RWPE1 (cell line): ENCODE results near the gene ICAM1.
"Not testable (repeated sequence)": the region's sequence is repeated elsewhere in the genome, so short reads cannot be mapped to it uniquely, and the experiment has no call there.

Source experiments
- CTCF ChIA-PET: fragments of 350-600 bp; sonication (Branson Sonifier 250); formaldehyde crosslinking; extraction: SDS; loops from one replicate; lab custom pipeline; 2021; lab: Yijun Ruan, JAX
- POLR2A ChIA-PET: fragments of 400-600 bp; formaldehyde crosslinking; extraction: SDS; loops from one replicate; lab custom pipeline; 2020; ENCODE audit warnings: antibody characterized with exemption; ENCODE audit not compliant: low non-redundant PET; lab: Yijun Ruan, JAX
- DNase-seq: peaks from one replicate; pipeline ENCODE4 v3.0.0; 2012; ENCODE audit warnings: low spot score
- H3K27ac ChIP-seq: fragments of 450-650 bp; 2 replicates; pipeline ENCODE4 v1.5.1; 2017
- CTCF ChIP-seq: fragments of 450-650 bp; conservative IDR thresholded peaks from 2 replicates; pipeline ENCODE4 v1.5.1; 2017; ENCODE audit warnings: low read depth, mild to moderate bottlenecking

Gene ICAM1

GRCh38 chr19:10230861-10231611, 39.9 kb upstream of the ICAM1 start, which contains the start of gene S1PR2:
Gene S1PR2 (minus strand): TSS chr19:10231331. CDS start chr19:10224905, 6,426 bp downstream.
- DNase-seq, result peak; percentile 67
- H3K27ac ChIP-seq, result peak within 1 kb of the TSS; percentile 58
- ChIA-PET CTCF (interaction anchor here (0.6 kb wide), 1 partner anchor 29 kb away, joined by 3 read pairs; no protein-coding TSS in a partner anchor), POLR2A (no interaction called here)
- no peak for TF ChIP-seq CTCF

GRCh38 chr19:10231612-10232228, 39.2 kb upstream of the ICAM1 start:
- POLR2A ChIA-PET, result no interaction called here
- CTCF ChIA-PET, result no interaction called here

GRCh38 chr19:10233946-10234345, 37.0 kb upstream of the ICAM1 start:
- no peak overlapping the region for H3K27ac ChIP-seq
- ChIA-PET CTCF (interaction anchor here (0.6 kb wide), 1 partner anchor 182 kb away, joined by 4 read pairs; no protein-coding TSS in a partner anchor), POLR2A (interaction anchor here (0.6 kb wide), 1 partner anchor 77 kb away, joined by 3 read pairs; no protein-coding TSS in a partner anchor)
- no peak for TF ChIP-seq CTCF
- no peak for DNase-seq

More at GRCh38 chr19:10231612-10232228, 39.2 kb upstream of the ICAM1 start:
- no peak for TF ChIP-seq CTCF
- no peak for DNase-seq
- peak overlapping the region; percentile 58 for H3K27ac ChIP-seq

- CTCF ChIA-PET, result interaction anchor here (0.6 to 0.7 kb wide), 3 partner anchors 11 to 56 kb away, joined by 4 to 8 read pairs (median 4); no protein-coding TSS in a partner anchor
- H3K27ac ChIP-seq, result no peak overlapping the region
- POLR2A ChIA-PET, result interaction anchor here (0.7 kb wide), 1 partner anchor 119 kb away, joined by 6 read pairs; no protein-coding TSS in a partner anchor
- TF ChIP-seq CTCF, result no peak
- no peak for DNase-seq
Observed at GRCh38 chr19:10235003-10235402, 35.9 kb upstream of the ICAM1 start.

- DNase-seq, H3K27ac ChIP-seq: not testable (repeated sequence)
- POLR2A ChIA-PET, result interaction anchor here (0.7 kb wide), 1 partner anchor 119 kb away, joined by 6 read pairs; no protein-coding TSS in a partner anchor
- CTCF ChIA-PET, result interaction anchor here (0.5 to 0.7 kb wide), 4 partner anchors 9 to 152 kb away, joined by 3 to 8 read pairs (median 4); no protein-coding TSS in a partner anchor
Observed at GRCh38 chr19:10235409-10235808, 35.5 kb upstream of the ICAM1 start.

GRCh38 chr19:10237702-10238101, 33.2 kb upstream of the ICAM1 start:
- TF ChIP-seq CTCF, result no peak
- DNase-seq, result no peak
- CTCF ChIA-PET, result interaction anchor here (0.6 kb wide), 1 partner anchor 12 kb away, joined by 3 read pairs; no protein-coding TSS in a partner anchor
- POLR2A ChIA-PET, result no interaction called here
- H3K27ac ChIP-seq, result no peak overlapping the region
